Vagina (tissue), 2 donors: ENCODE measurements around the gene NUFIP2. TPM values are rescaled to one million over a fixed set of nuclear protein-coding genes. Genes with fewer than 3 reads are reported as not detected.

Source experiments
- DNase-seq, 2 donors: peaks; one replicate each; pipeline ENCODE4 v3.0.0-alpha.2; 2017; ENCODE audit errors: extremely low spot score in 2 of 2
- H3K27ac ChIP-seq: fragments of 200-600 bp; sonication (generic); one replicate; pipeline ENCODE4 v1.5.1; 2019
- H3K27me3 ChIP-seq: fragments of 200-600 bp; sonication (generic); one replicate; pipeline ENCODE4 v1.5.1; 2019
- H3K36me3 ChIP-seq, 2 donors: fragments of 200-600 bp; sonication (generic); one replicate each; pipeline ENCODE4 v1.5.1; 2017 to 2019
- H3K4me1 ChIP-seq: fragments of 200-600 bp; sonication (generic); one replicate; pipeline ENCODE4 v1.5.1; 2019
- H3K4me3 ChIP-seq, 2 donors: fragments of 200-600 bp; sonication (generic); 1 replicate in 1 of 2; 2 replicates in 1 of 2; pipeline ENCODE4 v1.5.1; 2016 to 2019
- H3K9me3 ChIP-seq: fragments of 200-600 bp; sonication (generic); one replicate; pipeline ENCODE4 v1.5.1; 2019
- POLR2A ChIP-seq, 2 donors: fragments of 450-650 bp; IDR thresholded peaks; one replicate each; pipeline ENCODE4 v1.6.1; 2017; ENCODE audit warnings: antibody characterized with exemption in 2 of 2, mild to moderate bottlenecking in 2 of 2, moderate library complexity in 2 of 2
- POLR2AphosphoS5 ChIP-seq, 2 donors: sonication (generic); formaldehyde crosslinking; IDR thresholded peaks; one replicate each; pipeline ENCODE4 v1.9.0; 2017; ENCODE audit warnings: antibody characterized with exemption in 2 of 2, mild to moderate bottlenecking in 2 of 2, low read depth in 1 of 2; ENCODE audit not compliant: insufficient read depth in 1 of 2
- intact Hi-C: fragments of 100-400 bp; cut with DNase I; formaldehyde crosslinking; loops from one replicate; pipeline ENCODE4 v1.15.1; 2023
- total RNA-seq: library from RNA; depleted of rRNA; stranded (reverse); fragments of >200 nt; gene quantifications from one replicate; pipeline ENCODE4 v1.2.3, GENCODE V29; 2016
- TF ChIP-seq, protein P1 (sequence below), 3 experiments: fragments of 450-650 bp in 2 of 3; fragments of 200-600 bp in 1 of 3; sonication (generic) in 1 of 3; IDR thresholded peaks; one replicate each; pipeline ENCODE4 v1.5.1; 2017 to 2019; ENCODE audit warnings: antibody characterized with exemption in 3 of 3, mild to moderate bottlenecking in 2 of 3, moderate library complexity in 2 of 3

The NUFIP2 gene
- total RNA-seq, 1 donor from 2014 or later: 29.7 TPM

DNA sequence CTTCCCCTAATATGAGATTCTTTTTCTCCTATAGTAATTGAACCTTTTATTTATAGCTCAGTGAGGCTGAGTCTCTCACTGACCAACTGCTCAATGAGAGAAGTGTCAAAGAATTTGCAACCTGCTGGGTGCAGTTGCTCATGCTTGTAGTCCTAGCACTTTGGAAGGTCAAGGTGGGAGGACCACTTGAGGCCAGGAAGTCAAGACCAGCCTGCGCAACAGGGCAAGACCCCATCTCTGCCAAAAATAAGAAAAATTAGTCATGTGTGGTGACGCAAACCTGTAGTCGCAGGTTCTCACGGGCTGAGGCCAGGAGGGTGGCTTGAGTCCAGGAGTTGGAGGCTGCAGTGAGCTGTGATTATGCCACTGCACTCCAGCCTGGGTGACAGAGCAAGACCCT lies 78.2 kb downstream of the NUFIP2 start:
- no peak overlapping the region for H3K4me3 ChIP-seq
- H3K4me1 ChIP-seq: peaks cover 8% of the 10 kb centered on the region
- H3K9me3 ChIP-seq: no peaks in the 10 kb centered on the region
- intact Hi-C loops: loop anchor here (1.0 kb wide), 1 partner anchor 74 kb away; no protein-coding TSS in a partner anchor
- H3K36me3 ChIP-seq: no peaks in the 10 kb centered on the region
- TF ChIP-seq POLR2AphosphoS5 (IDR thresholded peaks at IDR 0.05; ENCODE audit: insufficient read depth in 1 of 2, low read depth in 1 of 2) (no peak), POLR2A (IDR thresholded peaks at IDR 0.05) (no peak)
- TF ChIP-seq, protein P1, sequence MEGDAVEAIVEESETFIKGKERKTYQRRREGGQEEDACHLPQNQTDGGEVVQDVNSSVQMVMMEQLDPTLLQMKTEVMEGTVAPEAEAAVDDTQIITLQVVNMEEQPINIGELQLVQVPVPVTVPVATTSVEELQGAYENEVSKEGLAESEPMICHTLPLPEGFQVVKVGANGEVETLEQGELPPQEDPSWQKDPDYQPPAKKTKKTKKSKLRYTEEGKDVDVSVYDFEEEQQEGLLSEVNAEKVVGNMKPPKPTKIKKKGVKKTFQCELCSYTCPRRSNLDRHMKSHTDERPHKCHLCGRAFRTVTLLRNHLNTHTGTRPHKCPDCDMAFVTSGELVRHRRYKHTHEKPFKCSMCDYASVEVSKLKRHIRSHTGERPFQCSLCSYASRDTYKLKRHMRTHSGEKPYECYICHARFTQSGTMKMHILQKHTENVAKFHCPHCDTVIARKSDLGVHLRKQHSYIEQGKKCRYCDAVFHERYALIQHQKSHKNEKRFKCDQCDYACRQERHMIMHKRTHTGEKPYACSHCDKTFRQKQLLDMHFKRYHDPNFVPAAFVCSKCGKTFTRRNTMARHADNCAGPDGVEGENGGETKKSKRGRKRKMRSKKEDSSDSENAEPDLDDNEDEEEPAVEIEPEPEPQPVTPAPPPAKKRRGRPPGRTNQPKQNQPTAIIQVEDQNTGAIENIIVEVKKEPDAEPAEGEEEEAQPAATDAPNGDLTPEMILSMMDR (IDR thresholded peaks at IDR 0.05): no peak
- H3K27ac ChIP-seq: no peak overlapping the region
- no peaks in the 10 kb centered on the region for H3K27me3 ChIP-seq
- DNase-seq: no peak

DNA sequence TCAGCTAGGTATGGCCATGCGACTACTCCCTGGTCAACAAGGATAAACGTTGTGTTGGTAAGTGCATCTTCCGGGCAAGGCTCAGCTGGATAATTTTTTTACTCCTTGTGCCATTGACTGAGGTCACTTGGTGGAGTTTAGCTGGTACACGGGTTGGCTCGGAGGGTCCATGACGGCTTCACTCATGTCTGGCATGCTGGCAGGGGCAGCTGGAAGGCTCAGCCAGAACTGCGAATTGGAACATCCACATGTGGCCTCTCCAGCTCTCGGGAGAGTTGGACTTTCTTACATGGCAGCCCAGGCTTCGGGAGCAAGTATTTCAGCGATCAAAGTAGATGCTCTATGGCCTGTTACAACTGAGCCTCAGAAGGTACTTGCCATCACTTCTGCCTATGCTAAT lies 78.8 kb downstream of the NUFIP2 start:
- no peaks in the 10 kb centered on the region for H3K27me3 ChIP-seq
- H3K36me3 ChIP-seq: no peaks in the 10 kb centered on the region
- H3K4me1 ChIP-seq: peaks cover 8% of the 10 kb centered on the region
- H3K27ac ChIP-seq: no peak overlapping the region
- DNase-seq: no peak
- H3K4me3 ChIP-seq: no peak overlapping the region
- H3K9me3 ChIP-seq: no peaks in the 10 kb centered on the region
- TF ChIP-seq, protein P1 (IDR thresholded peaks at IDR 0.05): no peak
- TF ChIP-seq POLR2AphosphoS5 (IDR thresholded peaks at IDR 0.05; ENCODE audit: insufficient read depth in 1 of 2, low read depth in 1 of 2) (no peak), POLR2A (IDR thresholded peaks at IDR 0.05) (no peak)
- intact Hi-C loops: loop anchor here (1.0 kb wide), 1 partner anchor 74 kb away; no protein-coding TSS in a partner anchor

DNA sequence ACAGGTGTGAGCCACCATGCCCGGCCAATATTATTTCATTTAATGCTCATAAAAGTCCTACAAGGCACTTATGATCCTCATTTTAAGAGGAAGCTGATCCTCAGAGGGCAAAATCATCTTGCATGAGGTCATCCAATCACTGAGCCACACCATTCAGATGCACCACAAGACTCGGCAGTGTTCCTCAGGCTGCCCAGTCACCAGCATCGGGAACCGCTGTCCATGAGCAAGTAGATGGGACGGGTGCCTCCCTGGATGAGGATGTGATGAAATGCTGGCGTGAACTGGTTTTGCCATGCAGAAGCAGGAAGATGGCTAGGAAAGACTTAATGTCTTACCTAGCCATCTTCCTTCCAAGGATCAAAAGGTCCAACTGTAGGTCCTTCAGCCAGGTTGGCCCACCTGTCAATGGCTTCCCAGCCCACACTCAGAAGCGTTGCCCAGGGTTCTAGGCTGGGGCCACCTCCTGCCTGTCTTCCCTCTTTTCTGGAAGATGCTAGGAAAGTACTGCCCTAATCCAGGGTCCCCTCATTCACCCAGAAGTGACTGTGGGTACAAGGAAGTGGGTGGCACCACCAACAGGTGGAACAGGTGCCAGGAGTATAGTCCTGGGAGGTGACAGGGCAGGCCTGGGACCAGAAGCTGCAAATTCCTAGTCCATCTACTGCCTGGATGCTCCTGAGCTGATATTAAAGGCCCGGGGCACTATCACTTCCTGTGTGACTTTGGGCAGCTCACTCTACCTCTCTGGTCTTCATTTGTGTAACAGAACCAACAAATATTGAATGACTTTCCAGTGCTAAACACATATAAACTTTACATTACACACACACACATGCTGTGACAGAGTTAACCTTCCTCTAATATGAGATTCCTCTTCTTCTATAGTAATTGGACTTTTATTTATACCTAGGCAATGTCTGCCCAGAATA lies 79.5 kb downstream of the NUFIP2 start:
- intact Hi-C loops: loop anchor here (1.0 kb wide), 1 partner anchor 73 kb away; no protein-coding TSS in a partner anchor
- H3K36me3 ChIP-seq: no peaks in the 10 kb centered on the region
- peaks cover 4% of the 10 kb centered on the region for H3K4me1 ChIP-seq
- TF ChIP-seq POLR2A (IDR thresholded peaks at IDR 0.05): no peak
- TF ChIP-seq POLR2AphosphoS5 (IDR thresholded peaks at IDR 0.05; ENCODE audit: insufficient read depth in 1 of 2, low read depth in 1 of 2): no peak
- TF ChIP-seq, protein P1 (IDR thresholded peaks at IDR 0.05): no peak
- H3K27ac ChIP-seq: no peak overlapping the region
- no peaks in the 10 kb centered on the region for H3K9me3 ChIP-seq
- no peak overlapping the region for H3K4me3 ChIP-seq
- no peak for DNase-seq
- no peaks in the 10 kb centered on the region for H3K27me3 ChIP-seq

DNA sequence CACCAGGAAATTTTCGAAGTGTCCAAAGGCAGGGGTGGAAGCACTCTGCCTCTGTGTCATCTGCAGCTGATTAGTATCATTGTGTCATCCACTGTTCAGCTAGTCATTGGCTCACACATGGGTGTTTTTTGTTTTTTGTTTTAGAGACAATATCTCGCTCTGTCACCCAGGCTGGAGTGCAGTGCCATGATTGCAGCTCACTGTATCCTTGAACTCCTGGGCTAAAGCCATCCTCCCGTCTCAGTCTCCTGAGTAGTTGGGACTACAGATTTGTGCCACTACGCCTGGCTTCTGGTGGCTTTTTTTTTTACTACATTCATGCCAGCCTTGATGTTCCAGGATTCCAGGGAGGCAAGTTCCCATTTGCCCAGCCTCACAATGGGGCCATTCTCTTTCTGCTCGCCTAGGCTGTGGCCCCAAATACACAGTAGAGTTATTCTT lies 81.2 kb downstream of the NUFIP2 start:
- DNase-seq: no peak
- intact Hi-C loops: no loop called here

More for the DNA sequence above, 81.2 kb downstream of the NUFIP2 start:
- Histone ChIP-seq H3K27me3 (no peaks in the 10 kb centered on the region), H3K4me3 (no peak overlapping the region), H3K4me1 (no peaks in the 10 kb centered on the region), H3K36me3 (no peaks in the 10 kb centered on the region), H3K9me3 (no peaks in the 10 kb centered on the region), H3K27ac (no peak overlapping the region)
- TF ChIP-seq POLR2A (IDR thresholded peaks at IDR 0.05) (no peak), POLR2AphosphoS5 (IDR thresholded peaks at IDR 0.05; ENCODE audit: insufficient read depth in 1 of 2, low read depth in 1 of 2) (no peak)
- TF ChIP-seq, protein P1 (IDR thresholded peaks at IDR 0.05): no peak
